Stimulated activated CD4-positive, alpha-beta T cell treated with anti-CD3 and anti-CD28 coated beads, TNF-alpha, amount 100 ng/mL, for 48 hours (primary cell): ENCODE data around the gene IL1F10.

ENCODE experiments used
- DNase-seq, 3 donors: peaks; one replicate each; pipeline ENCODE4 v3.0.0-alpha.2; 2020; ENCODE audit warnings: low read depth in 3 of 3

IL1F10 gene

DNA sequence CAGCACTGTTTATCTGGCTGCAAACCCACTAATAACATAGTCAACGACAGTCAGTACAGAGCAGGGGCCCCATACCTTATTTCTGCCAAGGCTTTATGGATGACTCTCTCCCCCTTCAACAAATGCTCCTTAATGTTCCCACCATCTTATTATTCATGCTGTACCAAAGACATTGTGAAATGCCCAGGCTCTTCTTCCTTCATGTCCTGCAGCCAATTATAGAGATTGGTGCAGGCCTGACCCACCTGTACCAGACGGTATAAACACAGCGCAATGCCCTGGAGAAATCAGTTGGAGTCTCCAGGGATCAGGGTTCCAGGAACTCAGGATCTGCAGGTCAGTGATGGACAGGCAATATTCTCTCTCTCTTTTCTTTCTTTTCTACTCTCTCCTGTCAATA lies at the start of gene IL1F10:
Gene IL1F10, plus strand, starts transcription at position 290 of the 400 bp plus-strand sequence. CDS start 4,769 bp downstream, outside the sequence.
- DNase-seq, result no peak

- no peak for DNase-seq
Observed at GRCh38 chr2:113018509-113018908, 49.3 kb upstream of the IL1F10 start.

- DNase-seq, result no peak
Observed at GRCh38 chr2:113021312-113021711, 46.5 kb upstream of the IL1F10 start.

DNA sequence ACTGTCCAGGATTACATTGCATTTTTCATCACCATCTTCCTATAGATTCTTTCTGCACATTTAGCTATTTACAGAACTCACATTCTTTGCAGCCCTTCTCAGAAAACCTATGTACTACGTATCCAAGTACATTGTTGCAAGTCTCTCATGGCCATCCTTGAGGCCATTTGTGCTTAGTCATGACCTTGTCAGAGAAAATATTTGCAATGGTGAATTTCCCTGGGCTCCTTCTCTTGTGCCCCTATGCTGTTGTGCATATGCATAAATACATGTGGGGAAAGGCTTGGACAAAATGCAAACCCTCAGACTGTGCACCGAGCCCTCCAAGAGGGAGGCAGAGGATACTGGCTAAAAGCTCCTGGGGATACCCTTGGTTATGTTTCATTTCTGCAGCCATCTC lies 43.0 kb upstream of the IL1F10 start:
- no peak for DNase-seq

DNA sequence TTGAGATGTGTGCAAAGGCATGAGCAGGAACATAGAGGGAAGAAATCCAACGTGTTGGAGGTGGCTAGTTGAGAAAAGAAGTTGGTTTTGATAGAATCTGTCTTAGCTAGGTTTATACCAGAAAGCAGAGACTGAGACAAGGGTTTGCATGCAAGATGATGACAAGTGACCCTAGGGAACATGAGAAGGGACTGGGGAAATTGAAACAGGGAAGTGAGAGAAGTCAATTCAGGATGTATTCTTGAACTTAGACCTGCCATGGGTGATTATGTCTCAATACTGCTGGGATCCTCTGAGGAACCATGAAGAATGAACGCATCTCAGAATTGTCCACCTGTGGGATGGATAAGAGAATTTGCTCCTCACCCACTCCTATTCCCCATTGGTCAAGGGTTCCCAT lies 42.0 kb upstream of the IL1F10 start:
- no peak for DNase-seq

- no peak for DNase-seq
Observed at GRCh38 chr2:113027691-113028090, 40.1 kb upstream of the IL1F10 start.

DNA sequence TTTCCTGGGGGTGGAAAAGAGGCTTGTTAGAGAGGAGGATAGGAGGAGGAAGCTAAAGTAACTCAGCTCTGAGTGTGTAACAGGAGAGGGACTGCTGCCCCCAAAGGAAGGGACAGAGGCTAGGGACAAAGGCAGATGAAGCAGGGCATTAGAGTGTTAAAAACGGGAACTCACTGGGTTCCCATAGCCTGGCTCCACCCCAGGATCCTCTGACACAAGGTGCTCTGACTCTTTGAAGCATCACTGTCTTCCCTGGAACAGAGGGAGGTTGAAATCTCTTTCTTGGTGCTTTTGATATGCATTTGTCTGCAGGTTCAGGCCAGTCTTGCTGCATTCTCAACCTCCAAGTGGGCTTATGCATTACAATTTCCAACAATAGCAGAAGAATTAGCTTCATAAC lies 39.7 kb upstream of the IL1F10 start:
- no peak for DNase-seq

- no peak for DNase-seq
Observed at GRCh38 chr2:113032737-113033136, 35.0 kb upstream of the IL1F10 start.

GRCh38 chr2:113034016-113034415 lies 33.8 kb upstream of the IL1F10 start:
- DNase-seq, result no peak

DNA sequence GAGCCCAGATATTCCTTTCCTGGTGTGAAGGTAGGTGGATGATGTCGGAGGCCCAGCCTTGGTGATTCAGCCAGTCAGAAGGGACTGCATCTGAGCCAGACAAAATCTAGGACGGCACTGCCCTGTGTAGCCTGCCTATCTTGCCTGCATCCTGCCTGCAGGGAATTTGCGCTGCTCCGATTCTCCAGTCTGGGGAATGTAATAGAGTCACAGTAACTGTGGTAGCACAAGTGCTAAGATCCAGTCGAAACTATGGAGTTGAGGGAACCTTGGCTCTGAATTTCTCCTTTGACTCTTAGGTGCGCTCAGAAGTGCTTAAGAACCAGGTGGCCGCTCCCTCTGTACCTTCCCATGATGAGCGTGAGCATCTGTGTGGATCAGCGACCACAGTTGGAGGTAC lies 31.0 kb upstream of the IL1F10 start:
- no peak for DNase-seq

GRCh38 chr2:113038291-113038690 lies 29.5 kb upstream of the IL1F10 start:
- no peak for DNase-seq

- DNase-seq, result no peak
Observed at GRCh38 chr2:113039158-113039557, 28.6 kb upstream of the IL1F10 start.

DNA sequence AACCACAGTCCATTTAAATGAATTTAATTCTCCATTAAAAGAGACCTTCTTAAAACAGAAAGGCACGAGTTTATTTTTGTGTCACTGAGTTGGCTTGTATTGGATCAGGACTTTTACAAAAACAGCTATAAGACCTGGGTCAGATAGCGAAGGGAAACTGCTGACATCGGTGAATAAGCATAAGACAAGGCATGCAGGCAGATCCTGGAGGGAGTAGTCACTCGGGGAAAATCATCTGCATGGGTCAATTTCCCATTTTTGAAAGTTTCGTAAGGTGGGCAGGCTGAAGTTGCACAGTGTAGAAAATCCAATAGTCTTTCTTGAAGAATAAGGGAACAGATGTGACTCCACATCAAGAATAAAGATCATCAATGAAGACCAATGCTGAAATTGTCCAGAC lies 28.1 kb upstream of the IL1F10 start:
- no peak for DNase-seq

GRCh38 chr2:113041871-113042270 lies 25.9 kb upstream of the IL1F10 start:
- no peak for DNase-seq

- DNase-seq, result no peak
Observed at GRCh38 chr2:113046465-113046864, 21.3 kb upstream of the IL1F10 start.

GRCh38 chr2:113050921-113051895 lies 16.6 kb upstream of the IL1F10 start:
- DNase-seq, result no peak

- DNase-seq, result no peak
Observed at GRCh38 chr2:113052396-113052917, 15.3 kb upstream of the IL1F10 start, which contains the start of gene IL36B. Gene IL36B (minus strand): TSS chr2:113052867.

DNA sequence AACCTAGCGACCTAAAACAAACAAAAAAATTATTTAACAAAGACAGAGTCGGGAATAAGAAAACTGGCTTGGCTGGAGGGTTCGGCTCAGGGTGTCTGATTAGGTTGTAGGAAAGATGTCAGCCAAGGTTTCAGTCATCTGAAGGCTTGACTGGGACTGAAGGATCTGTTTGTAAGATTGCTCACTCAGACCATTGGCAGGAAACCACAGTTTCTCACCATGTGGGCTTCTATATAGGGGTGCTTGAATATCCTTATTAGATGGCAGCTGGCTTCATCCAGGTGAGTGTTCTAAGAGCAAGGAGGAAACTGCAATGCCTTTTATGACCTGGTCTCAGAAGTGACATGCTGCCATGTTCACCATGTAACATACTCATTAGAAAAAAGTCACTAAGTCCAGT lies 14.1 kb upstream of the IL1F10 start:
- no peak for DNase-seq

GRCh38 chr2:113054066-113054465 lies 13.7 kb upstream of the IL1F10 start:
- DNase-seq, result no peak

GRCh38 chr2:113056521-113056920 lies 11.2 kb upstream of the IL1F10 start:
- no peak for DNase-seq

DNA sequence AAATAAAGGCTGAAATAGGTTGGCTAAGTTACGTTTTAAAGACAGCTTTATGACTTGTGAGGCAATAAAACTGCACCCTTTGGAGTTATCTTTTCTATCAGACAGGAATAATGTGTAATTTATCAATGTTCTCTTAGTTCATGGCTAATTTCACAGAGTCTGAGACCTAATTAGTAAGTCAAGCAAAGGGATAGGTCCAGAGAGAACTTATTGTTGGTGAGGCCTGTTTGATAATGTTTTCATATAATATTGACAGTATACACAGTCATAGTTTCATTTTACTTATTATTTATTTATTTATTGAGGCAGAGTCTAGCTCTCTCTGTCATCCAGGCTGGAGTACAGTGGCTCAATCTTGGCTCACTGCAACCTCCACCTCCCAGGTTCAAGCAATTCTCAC lies 10.7 kb upstream of the IL1F10 start:
- no peak for DNase-seq

DNA sequence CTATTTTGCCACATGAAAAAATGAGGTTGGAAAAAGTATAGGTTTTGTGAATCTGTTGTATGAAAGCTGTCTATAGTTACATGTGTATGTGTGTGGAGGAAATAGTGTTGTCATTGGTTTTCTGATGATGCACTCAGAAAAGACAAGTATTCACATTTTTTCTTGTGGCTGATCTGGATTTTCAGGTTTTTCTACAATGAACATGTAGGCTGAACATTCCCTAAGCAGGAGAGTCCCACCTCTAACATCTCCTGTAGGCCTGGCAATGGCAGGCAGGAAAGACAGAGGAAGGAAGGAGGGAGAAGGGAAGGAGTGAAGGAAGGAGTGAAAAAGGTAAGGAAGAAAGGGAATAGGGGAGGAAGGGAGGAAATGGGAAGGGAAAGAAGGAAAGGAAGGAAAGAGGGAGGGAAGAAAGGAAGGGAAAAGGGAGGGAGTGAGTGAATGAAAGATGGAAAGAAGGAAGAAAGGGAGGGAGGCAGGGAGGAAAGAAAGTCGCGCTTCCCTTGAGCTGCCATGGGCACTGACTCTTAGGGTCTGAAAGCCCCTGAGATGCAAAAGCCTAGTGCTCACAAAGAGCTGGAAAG lies 9.3 kb upstream of the IL1F10 start:
- no peak for DNase-seq
